DOHH2 (cell line): ENCODE measurements around the gene SLC38A6.
"Not testable (repeated sequence)": the region's sequence is repeated elsewhere in the genome, so short reads cannot be mapped to it uniquely, and the experiment has no call there.

Experiments used
- H3F3A ChIP-seq: fragments of 200-600 bp; sonication (generic), shearing (Covaris generic); 2 replicates; pipeline ENCODE4 v1.6.0; 2016; ENCODE audit warnings: antibody characterized with exemption, mild to moderate bottlenecking; ENCODE audit not compliant: control insufficient read depth, insufficient read depth
- H3K27ac ChIP-seq: fragments of 200-600 bp; sonication (generic); 2 replicates; pipeline ENCODE4 v1.5.1; 2014; ENCODE audit warnings: low read depth, mild to moderate bottlenecking, low read length, moderate library complexity
- H3K27me3 ChIP-seq: fragments of 200-600 bp; sonication (generic); 2 replicates; pipeline ENCODE4 v1.6.1; 2014; ENCODE audit warnings: mild to moderate bottlenecking, low read length, mixed read lengths; ENCODE audit not compliant: control insufficient read depth
- H3K36me3 ChIP-seq: fragments of 200-600 bp; sonication (generic); 2 replicates; pipeline ENCODE4 v1.6.1; 2014; ENCODE audit warnings: mild to moderate bottlenecking, low read length, moderate library complexity, mixed read lengths; ENCODE audit not compliant: control insufficient read depth
- H3K4me1 ChIP-seq: fragments of 200-600 bp; sonication (generic); 2 replicates; pipeline ENCODE4 v1.6.1; 2014; ENCODE audit warnings: mild to moderate bottlenecking, low read length, mixed read lengths; ENCODE audit not compliant: control insufficient read depth
- H3K4me2 ChIP-seq: fragments of 200-600 bp; sonication (generic); 2 replicates; pipeline ENCODE4 v1.6.0; 2014; ENCODE audit warnings: mild to moderate bottlenecking, low read length, moderate library complexity
- H3K4me3 ChIP-seq: fragments of 200-600 bp; sonication (generic); 2 replicates; pipeline ENCODE4 v1.5.1; 2014; ENCODE audit warnings: mild to moderate bottlenecking, low read length, mixed read lengths
- H3K79me2 ChIP-seq: fragments of 200-600 bp; sonication (generic); 2 replicates; pipeline ENCODE4 v1.6.1; 2014; ENCODE audit warnings: mild to moderate bottlenecking, low read length, mixed read lengths; ENCODE audit not compliant: control insufficient read depth
- H3K9me2 ChIP-seq: fragments of 200-600 bp; sonication (generic); replicated peaks from 2 replicates; pipeline ENCODE4 v1.6.1; 2014; ENCODE audit warnings: mild to moderate bottlenecking, low read length, mixed read lengths; ENCODE audit not compliant: control insufficient read depth
- H3K9me3 ChIP-seq: fragments of 200-600 bp; sonication (generic); 2 replicates; pipeline ENCODE4 v1.6.1; 2014; ENCODE audit warnings: antibody characterized with exemption, low read length, mixed read lengths; ENCODE audit not compliant: control insufficient read depth, insufficient read depth
- H4K20me1 ChIP-seq: fragments of 200-600 bp; sonication (generic); 2 replicates; pipeline ENCODE4 v1.6.0; 2014; ENCODE audit warnings: low read depth, mild to moderate bottlenecking, antibody characterized with exemption, low read length, moderate library complexity; ENCODE audit not compliant: control insufficient read depth, insufficient read depth
- EZH2phosphoT487 ChIP-seq: fragments of 200-600 bp; sonication (generic); IDR thresholded peaks from 2 replicates; pipeline ENCODE4 v1.6.1; 2017; ENCODE audit warnings: borderline replicate concordance, mild to moderate bottlenecking, antibody characterized with exemption, low read length, moderate library complexity, mixed read lengths
- TF ChIP-seq, protein P1 (sequence below): fragments of 200-600 bp; sonication (generic); IDR thresholded peaks from one replicate; pipeline ENCODE4 v1.5.1; 2014; ENCODE audit warnings: antibody characterized with exemption, mild to moderate bottlenecking, low read depth, low read length; ENCODE audit not compliant: poor library complexity, severe bottlenecking

The SLC38A6 gene

DNA sequence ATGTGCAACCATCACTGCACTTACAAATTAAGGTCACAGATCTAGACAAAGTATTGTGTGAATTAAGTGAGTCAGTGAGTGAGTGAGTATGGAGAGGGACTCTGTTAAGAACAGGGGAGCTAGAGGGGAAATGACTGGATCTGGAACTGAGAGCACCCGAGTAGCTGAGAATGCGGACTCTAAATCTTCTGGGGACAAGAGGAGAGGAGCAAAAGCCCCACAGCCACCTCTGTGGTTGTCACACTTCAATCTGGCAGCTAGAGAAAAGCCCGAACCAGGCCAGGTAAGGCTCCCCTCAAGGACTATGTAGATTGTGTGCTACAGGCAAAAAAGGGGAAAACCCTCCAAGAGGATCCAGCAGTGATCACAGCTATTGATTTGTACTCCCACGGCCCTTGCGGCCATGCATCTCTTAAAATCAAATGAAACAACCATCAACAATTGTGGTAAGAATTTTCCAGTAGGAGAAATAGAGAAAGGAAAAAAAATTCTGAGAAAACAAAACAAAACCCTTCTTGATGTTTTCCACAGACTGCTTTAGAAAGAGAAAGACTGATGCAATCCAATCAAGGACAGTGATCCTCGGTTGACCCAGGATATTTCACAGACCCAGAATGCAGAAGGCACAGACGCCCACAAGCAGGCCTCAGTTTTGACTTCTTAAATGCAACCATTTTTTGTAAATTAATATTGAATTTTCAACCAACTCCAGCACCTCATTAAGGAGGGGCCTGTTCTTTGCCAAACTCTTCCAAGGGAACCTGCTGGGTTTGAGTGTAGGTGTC lies 109.6 kb downstream of the SLC38A6 start:
- H3F3A ChIP-seq = no peaks in the 10 kb centered on the region
- H3K4me1 ChIP-seq = peaks cover 9% of the 10 kb centered on the region
- no peak overlapping the region for H3K4me3 ChIP-seq
- H3K27ac ChIP-seq = no peak overlapping the region
- H3K9me2 ChIP-seq = no peaks in the 10 kb centered on the region
- H3K79me2 ChIP-seq = no peaks in the 10 kb centered on the region
- H3K4me2 ChIP-seq = no peak overlapping the region
- no peaks in the 10 kb centered on the region for H4K20me1 ChIP-seq
- no peaks in the 10 kb centered on the region for H3K9me3 ChIP-seq
- H3K36me3 ChIP-seq = no peaks in the 10 kb centered on the region
- TF ChIP-seq EZH2phosphoT487 = no peak
- no peaks in the 10 kb centered on the region for H3K27me3 ChIP-seq

DNA sequence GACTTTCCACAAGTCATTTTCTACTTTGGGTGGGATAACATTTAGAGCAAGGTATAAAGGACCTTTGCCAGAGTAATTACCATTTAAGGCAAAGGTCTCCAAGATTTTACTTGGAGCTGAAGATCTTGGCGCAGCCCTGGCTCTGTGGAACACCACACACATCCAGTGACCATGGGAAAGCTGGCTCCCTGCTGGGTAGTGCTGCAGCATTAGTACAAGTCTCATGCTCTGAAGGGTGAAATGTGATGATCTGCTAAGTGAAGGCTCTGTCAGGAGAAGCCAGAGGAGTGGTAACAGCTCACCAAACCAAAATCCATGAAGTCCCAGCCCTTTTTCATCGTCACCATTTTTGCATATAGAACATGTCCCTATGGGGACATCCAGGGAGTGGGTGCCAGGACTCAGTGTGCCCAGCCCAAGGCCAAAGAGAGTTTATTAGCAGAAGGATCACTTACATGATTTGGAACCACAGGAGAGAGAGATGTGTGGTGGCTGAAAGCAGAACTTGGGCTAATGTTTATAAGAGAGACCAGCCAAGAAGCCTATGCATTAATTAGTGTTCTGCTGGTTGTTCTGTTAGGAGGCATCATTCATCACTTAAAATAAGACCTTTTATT lies 110.7 kb downstream of the SLC38A6 start:
- TF ChIP-seq, protein P1, sequence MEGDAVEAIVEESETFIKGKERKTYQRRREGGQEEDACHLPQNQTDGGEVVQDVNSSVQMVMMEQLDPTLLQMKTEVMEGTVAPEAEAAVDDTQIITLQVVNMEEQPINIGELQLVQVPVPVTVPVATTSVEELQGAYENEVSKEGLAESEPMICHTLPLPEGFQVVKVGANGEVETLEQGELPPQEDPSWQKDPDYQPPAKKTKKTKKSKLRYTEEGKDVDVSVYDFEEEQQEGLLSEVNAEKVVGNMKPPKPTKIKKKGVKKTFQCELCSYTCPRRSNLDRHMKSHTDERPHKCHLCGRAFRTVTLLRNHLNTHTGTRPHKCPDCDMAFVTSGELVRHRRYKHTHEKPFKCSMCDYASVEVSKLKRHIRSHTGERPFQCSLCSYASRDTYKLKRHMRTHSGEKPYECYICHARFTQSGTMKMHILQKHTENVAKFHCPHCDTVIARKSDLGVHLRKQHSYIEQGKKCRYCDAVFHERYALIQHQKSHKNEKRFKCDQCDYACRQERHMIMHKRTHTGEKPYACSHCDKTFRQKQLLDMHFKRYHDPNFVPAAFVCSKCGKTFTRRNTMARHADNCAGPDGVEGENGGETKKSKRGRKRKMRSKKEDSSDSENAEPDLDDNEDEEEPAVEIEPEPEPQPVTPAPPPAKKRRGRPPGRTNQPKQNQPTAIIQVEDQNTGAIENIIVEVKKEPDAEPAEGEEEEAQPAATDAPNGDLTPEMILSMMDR = no peak
- TF ChIP-seq EZH2phosphoT487 = no peak
- no peaks in the 10 kb centered on the region for H3K27me3 ChIP-seq
- H3K79me2 ChIP-seq = no peaks in the 10 kb centered on the region
- no peak overlapping the region for H3K27ac ChIP-seq
- H3K4me2 ChIP-seq = no peak overlapping the region
- no peaks in the 10 kb centered on the region for H3K36me3 ChIP-seq
- no peaks in the 10 kb centered on the region for H3K9me2 ChIP-seq
- peaks cover 9% of the 10 kb centered on the region for H3K4me1 ChIP-seq
- no peaks in the 10 kb centered on the region for H3F3A ChIP-seq
- H4K20me1 ChIP-seq = no peaks in the 10 kb centered on the region
- H3K9me3 ChIP-seq = no peaks in the 10 kb centered on the region
- no peak overlapping the region for H3K4me3 ChIP-seq

DNA sequence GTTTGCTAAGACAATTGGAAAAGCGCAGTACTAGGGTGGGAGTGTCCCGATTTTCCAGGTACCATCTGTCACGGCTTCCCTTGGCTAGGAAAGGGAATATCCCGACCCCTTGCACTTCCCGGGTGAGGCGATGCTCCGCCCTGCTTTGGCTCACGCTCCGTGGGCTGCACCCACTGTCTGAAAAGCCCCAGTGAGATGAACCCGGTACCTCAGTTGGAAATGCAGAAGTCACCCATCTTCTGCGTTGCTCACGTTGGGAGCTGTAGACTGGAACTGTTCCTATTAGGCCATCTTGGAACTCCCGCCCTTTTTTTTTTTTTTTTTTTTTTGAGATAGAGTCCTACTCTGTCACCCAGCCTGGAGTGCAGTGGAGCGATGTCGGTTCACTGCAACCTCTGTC lies 117.1 kb downstream of the SLC38A6 start:
- H3K4me3 ChIP-seq, H3F3A ChIP-seq, H3K27ac ChIP-seq, H4K20me1 ChIP-seq, H3K9me3 ChIP-seq, H3K4me2 ChIP-seq, H3K9me2 ChIP-seq, H3K79me2 ChIP-seq, H3K36me3 ChIP-seq, H3K27me3 ChIP-seq: not testable (repeated sequence)
- peaks cover 24% of the 10 kb centered on the region for H3K4me1 ChIP-seq

DNA sequence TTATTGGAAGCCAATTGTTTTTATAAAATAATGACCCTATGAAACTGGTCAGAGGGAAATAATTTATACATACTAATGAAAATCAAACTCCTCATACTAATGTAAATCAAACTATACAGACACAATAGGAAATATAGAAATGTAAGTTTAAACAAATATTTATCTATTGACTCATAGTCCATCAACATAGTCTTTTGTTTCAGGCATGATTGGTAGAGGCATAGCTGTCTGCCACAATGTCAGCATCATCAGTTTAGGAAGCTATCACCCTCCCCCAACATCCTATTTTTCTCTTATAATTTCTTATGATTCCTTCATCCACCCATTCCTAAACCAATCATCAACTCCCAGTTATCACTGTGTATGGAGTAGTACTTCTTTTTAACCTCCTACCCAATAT lies 117.7 kb downstream of the SLC38A6 start:
- H3K36me3 ChIP-seq = no peaks in the 10 kb centered on the region
- H3K4me2 ChIP-seq = no peak overlapping the region
- TF ChIP-seq, protein P1 = no peak
- TF ChIP-seq EZH2phosphoT487 = no peak
- H4K20me1 ChIP-seq = no peaks in the 10 kb centered on the region
- no peaks in the 10 kb centered on the region for H3K27me3 ChIP-seq
- H3K4me3 ChIP-seq = no peak overlapping the region
- no peaks in the 10 kb centered on the region for H3K9me3 ChIP-seq
- H3K9me2 ChIP-seq = no peaks in the 10 kb centered on the region
- H3K4me1 ChIP-seq = peaks cover 24% of the 10 kb centered on the region
- no peaks in the 10 kb centered on the region for H3F3A ChIP-seq
- H3K79me2 ChIP-seq = no peaks in the 10 kb centered on the region
- H3K27ac ChIP-seq = no peak overlapping the region
